H1 (cell line): ENCODE data around the gene GCK.

Source experiments
- CTBP2 ChIP-seq: IDR thresholded peaks from 2 replicates; pipeline ENCODE4 v1.7.0; 2011; ENCODE audit warnings: borderline replicate concordance, mild to moderate bottlenecking, moderate library complexity, mixed read lengths, low read length; ENCODE audit not compliant: insufficient read depth, insufficient read length
- EZH2 ChIP-seq: fragments of 200-600 bp; sonication (generic); IDR thresholded peaks from 2 replicates; pipeline ENCODE4 v1.7.1; 2012; ENCODE audit warnings: low read depth, mild to moderate bottlenecking, moderate library complexity, low read length, inconsistent platforms; ENCODE audit not compliant: severe bottlenecking
- POLR2A ChIP-seq, 2 experiments: IDR thresholded peaks; 1 replicate in 1 of 2; 2 replicates in 1 of 2; pipeline ENCODE4 v1.6.1; 2011; ENCODE audit warnings: low read depth in 2 of 2, low read length in 2 of 2, mild to moderate bottlenecking in 2 of 2; ENCODE audit errors: control extremely low read depth in 1 of 2
- SIX5 ChIP-seq: IDR thresholded peaks from 2 replicates; pipeline ENCODE4 v1.6.1; 2011; ENCODE audit warnings: mild to moderate bottlenecking, low read depth, low read length
- TAF7 ChIP-seq: optimal IDR thresholded peaks from 2 replicates; pipeline ENCODE3; 2011; ENCODE audit warnings: low read depth, mild to moderate bottlenecking, inconsistent platforms, low read length, moderate library complexity, borderline replicate concordance
- TF ChIP-seq, protein P1 (sequence below), 3 experiments: IDR thresholded peaks; 1 replicate in 2 of 3; 2 replicates in 1 of 3; pipeline versions ENCODE4 v1.5.1 to v1.6.1; 2011; ENCODE audit warnings: low read length in 3 of 3, mild to moderate bottlenecking in 3 of 3, inconsistent platforms in 2 of 3, low read depth in 1 of 3, moderate library complexity in 1 of 3; ENCODE audit not compliant: insufficient read depth in 1 of 3; ENCODE audit errors: control extremely low read depth in 1 of 3

DNA sequence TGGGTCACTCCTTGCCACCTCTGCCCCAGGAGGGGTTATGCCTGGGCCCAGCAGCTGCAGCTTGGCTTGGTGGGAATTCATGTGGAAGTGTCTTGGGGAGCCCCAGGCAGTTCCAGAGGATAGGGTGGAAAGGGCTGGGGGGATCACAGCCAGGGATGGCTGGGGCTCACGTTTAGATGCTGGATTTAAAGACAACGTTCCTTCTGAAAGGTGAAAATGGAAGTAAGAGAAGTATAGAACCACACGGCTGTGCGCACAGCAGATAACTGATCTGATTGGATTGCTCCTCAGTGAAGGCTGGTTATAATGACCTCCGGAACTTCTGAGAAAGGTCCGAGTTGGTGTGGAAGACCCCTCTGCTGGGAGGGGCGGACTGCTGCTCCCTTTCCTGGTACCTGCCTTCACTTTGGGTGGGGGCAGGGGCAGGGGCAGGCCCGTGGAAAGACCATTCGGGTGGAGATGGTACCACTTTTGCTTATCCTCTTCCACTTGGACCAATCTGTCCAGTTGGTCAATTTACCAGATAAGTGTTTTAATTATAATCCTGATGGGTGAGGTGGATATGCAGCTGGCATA, 40.2 kb downstream of the GCK start:
- TF ChIP-seq SIX5 (no peak), CTBP2 (no peak), EZH2 (no peak), POLR2A (IDR thresholded peaks at IDR 0.05; ENCODE audit: control extremely low read depth in 1 of 2, low read depth in 2 of 2, low read length in 2 of 2) (no peak), TAF7 (no peak)
- TF ChIP-seq, protein P1, sequence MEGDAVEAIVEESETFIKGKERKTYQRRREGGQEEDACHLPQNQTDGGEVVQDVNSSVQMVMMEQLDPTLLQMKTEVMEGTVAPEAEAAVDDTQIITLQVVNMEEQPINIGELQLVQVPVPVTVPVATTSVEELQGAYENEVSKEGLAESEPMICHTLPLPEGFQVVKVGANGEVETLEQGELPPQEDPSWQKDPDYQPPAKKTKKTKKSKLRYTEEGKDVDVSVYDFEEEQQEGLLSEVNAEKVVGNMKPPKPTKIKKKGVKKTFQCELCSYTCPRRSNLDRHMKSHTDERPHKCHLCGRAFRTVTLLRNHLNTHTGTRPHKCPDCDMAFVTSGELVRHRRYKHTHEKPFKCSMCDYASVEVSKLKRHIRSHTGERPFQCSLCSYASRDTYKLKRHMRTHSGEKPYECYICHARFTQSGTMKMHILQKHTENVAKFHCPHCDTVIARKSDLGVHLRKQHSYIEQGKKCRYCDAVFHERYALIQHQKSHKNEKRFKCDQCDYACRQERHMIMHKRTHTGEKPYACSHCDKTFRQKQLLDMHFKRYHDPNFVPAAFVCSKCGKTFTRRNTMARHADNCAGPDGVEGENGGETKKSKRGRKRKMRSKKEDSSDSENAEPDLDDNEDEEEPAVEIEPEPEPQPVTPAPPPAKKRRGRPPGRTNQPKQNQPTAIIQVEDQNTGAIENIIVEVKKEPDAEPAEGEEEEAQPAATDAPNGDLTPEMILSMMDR (IDR thresholded peaks at IDR 0.05; ENCODE audit: control extremely low read depth in 1 of 3, insufficient read depth in 1 of 3, low read depth in 1 of 3, low read length in 3 of 3), result no peak
